Medulla oblongata (tissue), 1 donor: ENCODE data around the gene MEOX1.
"Not testable (repeated sequence)": the region's sequence is repeated elsewhere in the genome, so short reads cannot be mapped to it uniquely, and the experiment has no call there.

Experiments used
- DNase-seq: peaks from one replicate; pipeline ENCODE4 v3.0.0-alpha.2; 2015; ENCODE audit errors: extremely low spot score

MEOX1 gene

GRCh38 chr17:43661699-43662412 is at the start of gene MEOX1:
Gene MEOX1 (minus strand): TSS chr17:43661922. CDS start chr17:43661534, 388 bp downstream.
- DNase-seq: no peak

GRCh38 chr17:43710101-43710500 is 48.4 kb upstream of the MEOX1 start:
- no peak for DNase-seq

GRCh38 chr17:43709210-43709609 is 47.5 kb upstream of the MEOX1 start:
- no peak for DNase-seq

GRCh38 chr17:43707184-43707583 is 45.5 kb upstream of the MEOX1 start:
- DNase-seq: no peak

- DNase-seq: no peak
These were observed 44.5 kb upstream of the MEOX1 start for GRCh38 chr17:43706235-43706634.

GRCh38 chr17:43703630-43704029 is 41.9 kb upstream of the MEOX1 start:
- no peak for DNase-seq

GRCh38 chr17:43702637-43703036 is 40.9 kb upstream of the MEOX1 start:
- DNase-seq: no peak

GRCh38 chr17:43701318-43701743 is 39.6 kb upstream of the MEOX1 start:
- no peak for DNase-seq

GRCh38 chr17:43699438-43699756 is 37.7 kb upstream of the MEOX1 start:
- DNase-seq: no peak

- no peak for DNase-seq
These were observed 37.1 kb upstream of the MEOX1 start for GRCh38 chr17:43698678-43699437.

- no peak for DNase-seq
These were observed 36.2 kb upstream of the MEOX1 start for GRCh38 chr17:43697937-43698336.

GRCh38 chr17:43696891-43697290 is 35.2 kb upstream of the MEOX1 start:
- no peak for DNase-seq

- no peak for DNase-seq
These were observed 34.5 kb upstream of the MEOX1 start for GRCh38 chr17:43695970-43696865.

- peak; percentile 91 for DNase-seq
These were observed 32.6 kb upstream of the MEOX1 start for GRCh38 chr17:43694081-43694870.

- no peak for DNase-seq
These were observed 29.6 kb upstream of the MEOX1 start for GRCh38 chr17:43691317-43691693.

- no peak for DNase-seq
These were observed 29.0 kb upstream of the MEOX1 start for GRCh38 chr17:43690624-43691316.

GRCh38 chr17:43689814-43690213 is 28.1 kb upstream of the MEOX1 start:
- no peak for DNase-seq

- no peak for DNase-seq
These were observed 27.4 kb upstream of the MEOX1 start for GRCh38 chr17:43689131-43689530.

- DNase-seq: not testable (repeated sequence)
These were observed 25.2 kb upstream of the MEOX1 start for GRCh38 chr17:43686957-43687356.

GRCh38 chr17:43683928-43684653 is 22.4 kb upstream of the MEOX1 start:
- DNase-seq: no peak
